NK-92 (cell line): ENCODE measurements around the gene RGS12.
A peak's percentile ranks its signal among the peaks of the same experiment; 100 is the strongest.
"Not testable (repeated sequence)": the region's sequence is repeated elsewhere in the genome, so short reads cannot be mapped to it uniquely, and the experiment has no call there.

Source experiments
- DNase-seq: peaks from one replicate; lab custom pipeline; 2025; ENCODE audit not compliant: unreplicated experiment; lab: John Stamatoyannopoulos, UW

RGS12 gene

DNA sequence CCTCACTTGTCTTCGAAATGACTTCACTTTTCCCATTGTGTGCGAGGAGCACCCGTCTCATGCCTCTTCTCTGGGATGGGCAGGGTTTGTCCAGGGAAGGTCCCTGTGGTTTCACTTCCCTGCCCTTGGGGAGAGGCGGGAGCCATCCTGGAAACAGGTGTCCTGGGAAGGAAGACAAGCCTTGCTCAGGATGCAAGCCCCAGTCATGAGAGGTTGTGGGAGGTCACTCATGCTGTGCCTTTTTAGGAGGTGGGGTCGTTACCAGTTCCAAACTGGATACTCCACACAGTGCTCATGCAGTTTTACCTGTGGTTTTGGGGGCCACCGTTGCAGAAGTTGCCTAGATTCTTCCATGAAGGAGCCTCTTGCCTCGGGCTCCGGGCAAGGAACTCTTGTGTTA is 3.8 kb downstream of the RGS12 start:
- DNase-seq: no peak

DNA sequence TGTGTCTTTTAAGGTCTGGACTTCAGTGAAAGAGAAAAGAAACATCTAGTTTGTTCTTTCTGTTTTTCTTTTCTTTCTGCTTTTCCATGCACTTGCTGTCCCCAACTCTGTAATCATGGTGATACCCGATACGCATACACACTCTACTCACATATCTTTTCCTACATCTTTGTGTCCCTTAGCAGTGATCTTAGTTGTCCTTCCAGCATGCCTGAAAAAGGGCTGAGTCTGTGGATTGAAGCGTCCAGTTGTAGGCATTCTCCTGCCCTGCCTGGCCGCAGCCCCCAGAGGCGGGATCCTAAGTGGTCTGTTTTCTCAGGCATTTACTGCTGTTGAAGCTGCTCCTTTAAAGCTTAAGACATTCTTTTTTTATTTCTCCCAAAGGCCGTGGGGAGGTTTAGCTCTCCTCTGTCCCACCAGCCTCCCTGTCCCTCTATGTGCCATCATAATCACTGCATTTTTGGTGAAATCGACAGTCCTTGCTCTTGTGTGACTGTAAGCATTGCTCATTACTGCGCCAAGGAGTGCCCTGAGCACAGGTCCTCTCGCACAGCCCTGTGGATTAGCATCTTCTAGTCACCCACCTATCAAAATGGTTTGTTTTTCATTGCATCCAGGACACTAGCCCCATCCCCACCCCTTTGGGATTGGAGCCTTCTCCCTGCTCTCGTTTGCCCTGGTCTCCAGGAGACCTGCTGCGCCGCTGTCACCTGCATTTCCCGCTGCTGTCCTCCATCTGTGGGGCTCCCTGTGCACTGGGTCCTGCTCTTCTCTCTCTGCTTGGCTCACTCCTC is 4.4 kb downstream of the RGS12 start:
- DNase-seq: no peak

DNA sequence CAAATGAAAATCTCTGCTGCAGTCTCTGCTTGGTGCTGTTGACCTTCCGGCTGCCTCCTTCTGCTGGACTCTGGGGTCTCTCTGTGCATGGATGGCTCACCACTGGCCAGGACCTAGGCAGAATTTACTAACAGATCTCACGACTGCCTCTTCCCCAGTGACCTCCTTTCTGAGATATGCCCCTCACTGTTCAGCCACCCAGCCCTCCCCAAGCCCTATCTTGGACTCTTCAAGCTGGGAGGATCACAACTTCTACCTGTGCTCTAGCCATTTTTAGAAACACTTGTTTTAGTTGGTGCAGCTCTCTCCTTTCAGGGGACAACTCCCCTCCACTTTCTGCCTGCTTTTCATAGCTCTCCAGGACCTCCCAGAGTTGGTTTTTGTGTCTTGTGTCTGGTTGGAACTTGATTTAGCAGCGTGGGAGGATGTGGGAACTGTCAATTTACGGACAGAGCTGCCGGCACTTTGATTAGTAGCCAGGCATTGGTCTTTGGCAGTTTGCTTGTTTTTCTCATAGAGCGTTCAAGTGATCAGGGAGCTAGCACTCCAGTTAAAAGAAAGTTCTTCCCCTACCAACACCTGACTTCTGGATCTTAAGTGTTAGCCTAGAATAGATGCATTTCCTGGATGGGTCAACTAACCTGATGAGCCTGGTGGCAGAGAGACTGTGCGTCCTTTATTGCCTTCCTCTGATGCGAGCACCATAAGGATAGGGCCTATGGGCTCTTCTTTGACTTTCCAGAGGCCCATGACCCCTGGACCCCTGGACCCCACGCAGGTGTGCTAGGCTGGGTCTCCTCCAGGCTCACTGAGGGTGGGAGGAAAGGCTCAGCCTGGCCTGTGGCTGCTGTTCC is 6.5 kb downstream of the RGS12 start:
- DNase-seq: no peak

DNA sequence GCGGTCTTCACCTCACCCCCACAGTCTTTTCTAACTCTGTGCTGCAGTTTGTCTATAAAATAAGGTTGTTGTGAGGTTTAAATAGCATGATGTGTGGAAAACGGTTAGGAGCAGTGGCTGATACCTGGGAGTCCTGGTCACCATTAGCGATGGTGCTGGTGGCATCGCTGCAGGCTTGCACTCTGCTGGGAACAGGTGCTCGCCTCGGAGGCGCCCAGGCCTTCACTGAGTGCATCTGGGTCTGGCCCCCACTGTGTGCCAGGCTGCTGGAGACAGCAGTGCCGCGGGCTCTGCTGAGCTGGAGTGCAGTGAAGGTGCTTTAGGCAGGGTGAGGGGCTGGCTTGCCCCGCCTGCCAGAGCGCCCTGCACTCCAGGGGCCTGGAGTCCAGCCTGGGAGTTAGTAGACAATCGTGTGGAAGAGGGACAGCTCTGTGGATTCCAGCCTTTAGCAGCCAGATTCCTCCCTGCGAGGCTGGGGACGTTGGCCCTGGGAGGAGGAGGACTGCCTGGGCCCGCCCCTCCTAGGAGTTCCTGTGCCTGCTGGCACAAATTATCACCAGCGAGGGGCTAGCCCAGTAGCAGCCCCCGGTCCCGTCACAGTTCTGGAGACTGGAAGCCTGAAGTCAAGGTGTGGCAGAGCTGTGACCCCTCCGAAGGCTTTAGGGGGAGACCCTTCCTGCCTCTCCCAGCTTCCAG is 7.3 kb downstream of the RGS12 start:
- no peak for DNase-seq

DNA sequence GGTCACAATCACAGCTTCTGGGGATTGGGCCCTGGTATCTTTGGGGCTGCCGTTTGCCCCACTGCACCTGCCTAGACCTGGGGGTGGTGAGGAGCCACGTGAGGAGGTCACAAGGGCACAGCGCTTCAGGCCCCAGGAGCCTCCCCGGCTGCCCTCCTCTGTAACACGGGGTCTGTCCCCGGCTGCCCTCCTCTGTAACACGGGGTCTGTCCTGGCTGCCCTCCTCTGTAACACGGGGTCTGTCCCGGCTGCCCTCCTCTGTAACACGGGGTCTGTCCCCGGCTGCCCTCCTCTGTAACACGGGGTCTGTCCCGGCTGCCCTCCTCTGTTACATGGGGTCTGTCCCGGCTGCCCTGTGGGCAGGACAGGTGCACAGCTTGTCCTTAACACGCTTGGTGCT is 8.1 kb downstream of the RGS12 start:
- DNase-seq: not testable (repeated sequence)

DNA sequence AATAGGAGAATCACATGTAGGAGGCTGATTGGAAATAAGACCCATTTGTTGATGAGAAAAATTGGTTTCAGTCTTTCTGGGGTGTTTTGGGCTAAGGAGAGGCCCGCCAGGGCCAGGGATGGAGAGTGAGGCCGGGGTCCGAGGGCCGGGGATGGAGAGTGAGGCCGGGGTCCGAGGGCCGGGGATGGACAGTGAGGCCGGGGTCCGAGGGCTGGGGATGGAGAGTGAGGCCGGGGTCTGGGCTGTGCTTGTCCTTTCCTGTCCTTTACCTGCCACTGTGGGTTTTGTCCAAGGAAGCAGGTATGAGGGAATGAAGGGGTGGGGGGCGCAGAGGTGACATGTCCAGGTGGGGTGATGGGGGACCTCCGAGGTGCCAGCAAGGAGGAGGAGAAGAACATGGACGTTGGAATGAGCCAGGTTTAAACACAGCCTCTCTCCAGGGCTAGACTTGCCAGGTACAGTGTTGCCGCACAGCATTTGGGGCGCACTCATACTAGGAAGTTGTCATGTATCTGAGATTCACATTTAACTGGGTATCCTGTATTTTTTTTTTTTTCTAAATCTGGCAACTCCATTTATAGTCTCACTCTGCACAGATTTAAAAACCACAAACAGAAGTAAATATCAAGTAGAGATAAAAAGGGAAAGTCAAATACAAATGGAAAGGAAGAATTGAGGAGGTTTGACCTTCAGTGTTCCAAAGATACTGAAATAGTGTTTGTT is 8.8 kb downstream of the RGS12 start:
- DNase-seq: no peak

DNA sequence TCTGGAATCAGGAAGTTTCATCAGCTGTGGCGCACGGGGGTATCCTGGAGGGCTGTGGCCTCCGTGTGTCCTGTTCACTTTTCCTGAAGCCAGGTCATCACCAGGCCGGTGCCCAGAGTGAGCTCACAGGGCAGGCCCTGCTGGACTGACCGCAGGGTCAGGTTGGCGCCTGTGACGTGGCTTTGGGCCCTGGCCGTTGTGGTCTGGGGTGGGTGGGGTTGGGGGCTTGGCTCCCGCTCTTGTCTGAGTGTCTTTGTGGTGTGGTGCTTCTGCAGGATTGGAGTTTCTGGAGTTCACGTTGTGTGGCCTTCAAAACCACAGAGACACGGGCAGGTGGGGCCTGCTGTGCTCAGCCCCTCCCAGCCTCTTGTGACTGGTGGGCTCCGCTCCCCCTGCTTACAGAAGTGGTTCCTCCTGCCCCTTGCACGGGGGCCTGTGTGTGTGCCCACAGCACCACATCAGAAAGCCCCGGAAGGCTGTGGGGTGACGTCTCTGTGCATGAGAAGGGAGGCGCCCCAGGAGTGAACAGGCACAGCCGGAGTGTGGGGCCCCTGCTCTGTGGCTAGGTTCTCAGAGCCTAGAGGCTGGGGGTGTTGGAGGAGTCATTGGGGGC is 9.5 kb downstream of the RGS12 start:
- peak; percentile 34 for DNase-seq

DNA sequence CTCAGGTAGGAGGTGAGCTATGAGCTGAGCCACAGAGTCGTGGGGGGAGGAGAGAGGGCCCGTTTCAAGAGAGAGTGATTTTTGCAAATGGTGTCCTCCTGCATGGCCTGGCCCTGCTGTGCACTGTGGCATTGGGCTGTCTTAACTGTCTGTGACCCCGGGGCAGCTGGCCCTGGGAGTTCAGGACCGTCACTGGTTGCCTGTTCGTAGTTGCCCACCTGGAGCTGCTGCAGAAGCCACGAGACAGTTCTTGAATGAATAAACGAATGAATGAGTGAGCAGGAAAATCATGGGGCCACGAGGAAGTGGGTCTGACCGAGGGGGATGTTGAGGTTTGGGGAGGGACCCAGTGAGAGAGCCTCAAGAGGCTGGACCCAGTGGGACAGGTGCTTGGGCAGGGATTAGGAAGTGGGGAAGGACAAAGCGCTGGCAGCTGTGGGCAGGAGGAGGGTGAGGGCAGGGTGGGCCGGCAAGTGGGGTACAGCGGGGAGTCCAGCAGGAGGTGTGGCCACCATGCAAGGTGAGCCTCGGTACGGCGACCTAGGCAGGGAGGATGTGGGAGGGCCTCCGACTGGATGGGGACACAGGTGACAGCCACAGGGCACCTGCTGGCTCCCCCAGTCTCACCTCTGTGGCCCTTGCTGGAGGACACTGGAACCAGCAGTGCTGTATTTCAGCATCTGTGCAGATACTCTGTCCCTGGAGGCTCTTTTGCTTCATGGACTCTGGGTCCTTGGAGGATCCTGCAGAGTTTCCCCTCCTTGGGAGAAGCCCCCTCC is 10.2 kb downstream of the RGS12 start:
- no peak for DNase-seq

DNA sequence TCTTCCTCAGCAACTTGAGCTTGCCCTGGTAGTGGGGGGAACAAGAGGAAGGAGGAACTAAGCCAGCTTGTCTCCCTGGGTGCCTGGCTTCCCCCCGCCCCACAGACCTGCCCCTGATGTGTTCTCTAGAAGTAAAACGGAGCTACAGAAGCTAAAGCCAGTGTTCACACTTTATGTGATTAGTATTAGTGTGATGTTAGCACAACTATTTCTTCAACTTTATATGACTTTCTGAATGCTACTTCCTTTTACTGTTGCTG is 10.7 kb downstream of the RGS12 start:
- DNase-seq: no peak

DNA sequence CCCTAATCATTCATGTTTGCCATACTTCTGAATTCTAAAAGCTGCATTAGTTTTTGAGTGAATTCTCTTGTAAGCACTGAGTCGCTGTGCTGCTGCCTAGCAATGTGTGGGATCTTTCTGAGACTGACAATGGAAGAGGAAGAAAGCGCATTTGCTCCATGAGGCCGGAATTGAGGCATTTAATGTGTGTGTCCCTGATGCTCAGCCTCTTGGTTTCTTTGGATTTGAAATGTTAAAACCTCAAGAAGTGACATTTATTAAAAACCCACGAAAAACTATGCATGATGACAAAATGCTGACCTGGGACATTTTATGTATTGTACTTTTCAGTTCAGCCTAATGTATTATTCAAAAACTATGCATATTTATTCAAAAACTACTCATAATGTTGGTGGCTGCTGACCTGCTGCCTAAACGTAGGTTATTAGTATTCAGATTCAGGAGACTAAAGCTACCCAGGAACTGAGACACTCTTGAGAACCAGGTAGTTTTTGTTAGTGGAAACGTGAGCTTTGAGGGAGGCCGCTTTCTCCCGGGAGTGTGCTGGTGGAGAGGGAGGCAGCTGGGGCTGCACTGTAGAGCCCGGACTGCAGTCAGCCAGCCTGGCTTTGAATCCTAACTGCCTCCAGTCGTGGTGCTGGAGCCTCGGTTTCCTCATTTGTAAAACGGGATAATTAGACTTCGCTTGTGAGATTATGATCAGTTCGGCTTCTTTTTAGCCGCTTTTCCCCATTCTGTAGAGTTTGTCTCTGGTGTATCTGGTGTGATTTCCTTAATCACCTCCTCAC is 11.3 kb downstream of the RGS12 start:
- no peak for DNase-seq

DNA sequence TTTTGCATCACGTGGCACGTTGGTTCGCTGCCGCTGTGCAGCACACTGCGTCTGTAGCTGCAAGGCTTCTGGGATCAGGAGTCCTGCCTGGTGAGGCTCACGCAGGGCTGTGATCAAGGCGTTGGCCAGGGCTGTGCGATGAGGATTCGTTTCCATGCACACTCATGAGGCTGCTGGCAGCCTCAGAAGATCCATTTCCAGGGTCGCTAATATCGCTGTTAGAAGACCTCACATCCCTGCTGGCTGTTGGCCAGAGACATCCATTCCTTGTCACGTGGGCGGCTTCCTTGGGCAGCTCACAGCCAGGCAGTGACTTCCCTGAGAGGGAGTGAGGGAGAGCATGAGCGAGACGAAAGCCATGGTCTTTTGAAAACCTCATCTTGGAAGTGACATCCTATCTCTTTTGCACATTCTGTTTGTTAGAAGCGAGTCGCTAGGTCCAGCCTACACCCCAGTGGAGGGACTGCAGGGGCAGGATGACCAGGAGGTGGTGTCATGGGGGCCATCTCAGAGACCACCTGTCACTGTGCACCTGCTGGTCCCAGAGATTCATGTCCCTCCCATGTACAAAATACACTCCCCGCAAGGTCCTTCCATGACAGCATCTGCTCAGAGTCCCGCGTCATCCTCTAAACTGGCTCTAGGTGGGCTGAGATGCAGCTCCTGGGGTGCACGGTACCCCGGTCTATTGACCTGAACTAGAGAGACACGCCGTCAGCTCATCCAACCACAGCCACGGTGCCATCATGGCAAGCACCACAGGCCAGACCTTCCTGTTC is 12.2 kb downstream of the RGS12 start:
- DNase-seq: no peak

DNA sequence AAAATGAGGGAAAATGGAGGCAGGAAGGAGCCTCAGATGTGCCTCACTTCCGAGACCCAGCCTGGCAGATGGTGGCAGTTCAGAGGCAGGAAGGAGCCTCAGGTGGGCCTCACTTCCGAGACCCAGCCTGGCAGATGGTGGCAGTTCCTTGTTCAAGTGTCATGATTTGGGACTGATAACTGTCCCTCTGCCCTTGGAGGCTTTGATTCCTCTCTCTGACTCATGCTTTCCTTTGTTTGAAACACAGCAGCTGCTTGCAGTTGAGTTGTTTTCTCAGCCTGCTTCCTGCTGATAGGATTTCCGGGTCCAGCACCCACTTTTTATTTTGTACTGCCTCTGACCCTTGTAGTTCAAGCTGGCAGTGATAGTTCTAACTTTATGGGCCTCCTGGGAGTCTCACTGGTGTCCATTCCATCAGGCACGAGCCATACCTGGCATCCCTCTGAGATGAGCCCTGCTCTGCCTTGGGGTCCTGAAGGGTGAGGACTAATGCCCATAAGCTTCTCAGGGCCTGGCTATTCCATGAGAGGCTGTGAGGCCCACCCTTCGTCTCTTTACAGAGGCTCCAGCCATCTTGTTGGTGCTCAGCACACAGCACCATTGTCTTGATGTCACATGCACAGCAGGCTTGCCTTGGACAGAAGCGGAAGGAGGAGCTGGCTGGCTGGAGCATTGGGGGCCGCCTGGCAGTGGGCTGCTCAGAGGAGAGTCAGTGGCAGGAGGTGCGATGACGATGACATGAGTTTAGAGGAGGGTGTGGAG is 13.0 kb downstream of the RGS12 start:
- DNase-seq: no peak

DNA sequence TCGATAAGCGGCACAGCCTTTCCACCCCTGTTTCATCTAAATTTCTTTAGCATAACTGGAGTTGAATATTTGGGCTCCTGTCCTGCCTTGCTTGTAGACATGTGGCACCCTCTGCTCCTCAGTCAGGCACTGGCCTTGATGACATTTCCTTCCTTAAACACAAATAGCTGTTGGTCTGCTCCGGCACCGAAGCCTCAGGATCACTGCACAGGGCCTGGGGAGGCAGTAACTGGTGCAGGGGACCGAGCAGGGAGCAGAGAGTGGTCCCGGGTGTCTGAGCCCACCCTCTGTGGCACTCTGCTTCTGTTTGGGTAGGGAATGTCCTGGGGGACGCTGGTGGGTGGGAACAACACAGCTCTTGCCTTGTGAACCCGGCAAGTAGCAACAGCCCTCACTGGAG is 13.6 kb downstream of the RGS12 start:
- no peak for DNase-seq

DNA sequence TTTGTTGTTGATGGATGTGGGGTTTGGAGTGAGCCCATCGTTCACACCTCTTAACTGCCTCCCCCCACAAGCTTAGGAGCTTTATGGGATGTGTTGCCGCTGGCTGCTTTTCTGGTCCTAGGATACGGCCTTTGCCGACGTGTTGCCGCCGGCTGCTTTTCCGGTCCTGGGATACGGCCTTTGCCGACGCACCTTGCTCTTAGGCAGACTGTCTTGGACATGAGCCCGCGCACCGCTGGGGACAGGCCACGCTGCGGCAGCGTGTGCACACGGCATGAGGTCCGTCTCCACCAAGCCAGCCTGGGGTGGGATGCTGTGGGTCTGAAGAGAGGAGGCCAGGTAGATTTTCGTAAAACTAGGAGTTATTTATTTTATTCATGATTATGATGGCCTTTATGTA is 14.2 kb downstream of the RGS12 start:
- DNase-seq: no peak

DNA sequence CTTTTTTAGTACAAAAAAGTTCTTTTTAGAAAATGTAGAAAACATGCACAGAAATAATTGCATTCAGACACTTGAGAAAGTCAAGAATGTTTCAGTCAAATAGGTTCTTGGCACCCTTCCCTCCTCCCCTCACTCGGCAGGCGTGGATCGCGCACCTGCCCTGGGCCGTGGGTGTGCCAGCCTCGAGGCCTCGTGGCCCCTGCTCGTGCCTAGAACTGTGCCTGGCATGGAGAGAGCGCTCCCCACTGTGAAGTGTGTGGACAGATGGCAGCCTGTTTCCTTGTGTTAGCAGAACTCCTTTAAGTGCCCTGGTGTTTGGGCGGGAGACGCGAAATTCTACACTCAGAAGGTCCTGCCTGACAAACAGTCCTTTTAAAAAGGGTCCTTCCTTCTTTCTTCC is 14.7 kb downstream of the RGS12 start:
- DNase-seq: no peak

DNA sequence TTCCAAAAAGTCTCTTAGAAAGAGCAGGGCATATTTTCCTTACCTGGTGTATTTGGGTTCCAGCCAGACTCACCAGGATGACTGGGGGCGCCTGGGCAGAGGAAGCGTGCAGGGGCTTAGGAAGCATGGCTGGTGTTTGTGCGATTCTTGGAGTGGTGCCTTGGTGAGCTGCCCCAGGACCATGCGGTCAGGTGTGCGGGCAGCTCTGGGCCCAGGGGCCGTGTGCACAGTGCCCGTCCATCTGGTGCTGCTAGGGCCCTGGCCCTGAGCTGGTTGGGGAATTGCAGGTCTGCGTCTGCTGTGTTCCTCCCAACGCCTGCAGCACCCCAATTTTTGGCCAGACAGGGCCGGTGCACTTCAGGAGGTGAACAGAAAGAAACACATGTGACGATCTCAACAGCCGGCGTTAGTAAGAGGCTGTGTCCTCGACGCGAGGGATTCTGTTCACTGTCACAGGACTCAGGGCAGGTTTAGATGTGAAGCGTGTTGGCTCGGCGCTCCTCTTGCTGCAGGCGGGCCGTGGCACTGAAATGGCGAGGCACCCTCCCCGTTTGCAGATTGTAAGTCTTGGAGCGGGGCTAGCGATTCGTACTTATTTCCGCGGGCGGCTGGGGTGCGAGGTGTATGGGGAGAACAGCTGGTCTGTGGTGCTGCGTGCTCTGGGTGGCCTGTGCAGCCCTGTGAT is 15.2 kb downstream of the RGS12 start:
- no peak for DNase-seq

DNA sequence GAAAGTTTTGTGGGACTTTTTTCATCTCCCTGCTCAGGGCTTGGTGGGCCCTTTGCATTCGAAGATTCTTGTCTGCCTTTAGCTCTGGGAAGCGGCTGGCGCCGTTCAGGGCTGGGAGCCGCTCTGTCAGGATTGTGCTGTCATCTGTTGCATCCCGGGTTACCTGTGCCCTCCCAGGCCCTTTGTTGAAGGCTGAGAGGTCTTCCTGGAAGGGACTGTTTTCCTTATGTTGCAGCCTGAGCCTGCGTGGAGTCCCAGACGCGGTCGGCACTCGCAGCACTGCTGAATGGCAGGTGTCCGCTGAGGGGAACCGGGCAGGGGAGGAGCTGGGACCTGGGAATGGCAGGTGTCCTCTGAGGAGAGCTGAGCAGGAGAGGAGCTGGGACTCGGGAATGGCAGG is 15.9 kb downstream of the RGS12 start:
- no peak for DNase-seq
